Endodermal cell (in vitro differentiated cells): ENCODE data around the gene MED16. TPM values are rescaled to one million over a fixed set of nuclear protein-coding genes. Genes with fewer than 3 reads are reported as not detected.

ENCODE experiments used
- DNase-seq: peaks from one replicate; pipeline ENCODE4 v3.0.0-alpha.2; 2017
- H3K27ac ChIP-seq: 2 replicates; pipeline ENCODE4 v1.5.1; 2013; ENCODE audit warnings: mild to moderate bottlenecking, low read depth, low read length, moderate library complexity
- H3K27me3 ChIP-seq: 2 replicates; pipeline ENCODE4 v1.6.1; 2013; ENCODE audit warnings: mild to moderate bottlenecking, low read length, moderate library complexity; ENCODE audit not compliant: insufficient read depth, control insufficient read depth, poor library complexity, severe bottlenecking
- H3K36me3 ChIP-seq: 2 replicates; pipeline ENCODE4 v1.7.0; 2013; ENCODE audit warnings: mild to moderate bottlenecking, low read length, moderate library complexity; ENCODE audit not compliant: control insufficient read depth, insufficient read depth
- H3K4me1 ChIP-seq: one replicate; pipeline ENCODE4 v1.7.0; 2013; ENCODE audit warnings: low read length; ENCODE audit not compliant: control insufficient read depth, insufficient read depth
- H3K4me3 ChIP-seq: 2 replicates; pipeline ENCODE4 v1.5.1; 2013; ENCODE audit warnings: mild to moderate bottlenecking, low read length, moderate library complexity
- H3K9ac ChIP-seq: 2 replicates; pipeline ENCODE4 v1.6.1; 2013; ENCODE audit warnings: mild to moderate bottlenecking, low read length, moderate library complexity; ENCODE audit not compliant: poor library complexity, severe bottlenecking; ENCODE audit errors: extremely low read depth
- H3K9me3 ChIP-seq: 2 replicates; pipeline ENCODE4 v1.6.1; 2013; ENCODE audit warnings: mild to moderate bottlenecking, low read length, moderate library complexity; ENCODE audit not compliant: control insufficient read depth
- H3K27ac Mint-ChIP-seq: 2 replicates; pipeline ENCODE4 v1.8.0; 2020; ENCODE audit warnings: mixed read lengths
- H3K27me3 Mint-ChIP-seq: 2 replicates; pipeline ENCODE4 v1.8.0; 2021; ENCODE audit warnings: mild to moderate bottlenecking, mixed read lengths; ENCODE audit not compliant: insufficient read depth
- H3K36me3 Mint-ChIP-seq: 2 replicates; pipeline ENCODE4 v1.8.0; 2020; ENCODE audit warnings: low read depth, mixed read lengths
- H3K4me1 Mint-ChIP-seq: 2 replicates; pipeline ENCODE4 v1.8.0; 2020; ENCODE audit warnings: mixed read lengths
- H3K4me3 Mint-ChIP-seq: 2 replicates; pipeline ENCODE4 v1.8.0; 2020; ENCODE audit warnings: mild to moderate bottlenecking, moderate library complexity, mixed read lengths
- H3K9me3 Mint-ChIP-seq: 2 replicates; pipeline ENCODE4 v1.8.0; 2020; ENCODE audit warnings: mild to moderate bottlenecking, mixed read lengths
- WGBS, 2 experiments: methylation state at CpG; one replicate each; pipeline versions ENCODE4 v1.1.5 to v1.1.7; 2013; ENCODE audit warnings: missing lambda C conversion rate in 2 of 2, mixed read lengths in 1 of 2; ENCODE audit not compliant: insufficient coverage in 1 of 2, insufficient read length in 1 of 2; 5-methylcytosine and 5-hydroxymethylcytosine counted together
- total RNA-seq, 2 donors: library from RNA; stranded (reverse); fragmentation: NEBNext Ultra II Directional in 1 of 2; extraction: Animal tissue kit (Norgen Biotek cat#: 25700) in 1 of 2; gene quantifications; 2 replicates in 1 of 2; 3 replicates in 1 of 2; pipeline ENCODE4 v1.2.1, GENCODE V29; 2021
- TF ChIP-seq, protein P1 (sequence below): fragments of 200-600 bp; sonication (generic); conservative IDR thresholded peaks from 2 replicates; pipeline ENCODE4 v1.5.0; 2021; ENCODE audit warnings: antibody characterized with exemption, mild to moderate bottlenecking

The MED16 gene
- total RNA-seq, 2 donors from 2014 or later: 75.8 to 92.4 TPM

- Mint-ChIP-seq H3K4me1 (no peaks in the 10 kb centered on the region), H3K27me3 (no peaks in the 10 kb centered on the region), H3K36me3 (peaks cover 32% of the 10 kb centered on the region), H3K9me3 (no peaks in the 10 kb centered on the region), H3K4me3 (no peak overlapping the region), H3K27ac (peak overlapping the region; percentile 21)
- TF ChIP-seq, protein P1, sequence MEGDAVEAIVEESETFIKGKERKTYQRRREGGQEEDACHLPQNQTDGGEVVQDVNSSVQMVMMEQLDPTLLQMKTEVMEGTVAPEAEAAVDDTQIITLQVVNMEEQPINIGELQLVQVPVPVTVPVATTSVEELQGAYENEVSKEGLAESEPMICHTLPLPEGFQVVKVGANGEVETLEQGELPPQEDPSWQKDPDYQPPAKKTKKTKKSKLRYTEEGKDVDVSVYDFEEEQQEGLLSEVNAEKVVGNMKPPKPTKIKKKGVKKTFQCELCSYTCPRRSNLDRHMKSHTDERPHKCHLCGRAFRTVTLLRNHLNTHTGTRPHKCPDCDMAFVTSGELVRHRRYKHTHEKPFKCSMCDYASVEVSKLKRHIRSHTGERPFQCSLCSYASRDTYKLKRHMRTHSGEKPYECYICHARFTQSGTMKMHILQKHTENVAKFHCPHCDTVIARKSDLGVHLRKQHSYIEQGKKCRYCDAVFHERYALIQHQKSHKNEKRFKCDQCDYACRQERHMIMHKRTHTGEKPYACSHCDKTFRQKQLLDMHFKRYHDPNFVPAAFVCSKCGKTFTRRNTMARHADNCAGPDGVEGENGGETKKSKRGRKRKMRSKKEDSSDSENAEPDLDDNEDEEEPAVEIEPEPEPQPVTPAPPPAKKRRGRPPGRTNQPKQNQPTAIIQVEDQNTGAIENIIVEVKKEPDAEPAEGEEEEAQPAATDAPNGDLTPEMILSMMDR: no peak
- peak; percentile 46 for DNase-seq
- Histone ChIP-seq H3K27me3 (no peaks in the 10 kb centered on the region), H3K36me3 (peaks cover 59% of the 10 kb centered on the region), H3K9me3 (no peaks in the 10 kb centered on the region), H3K4me1 (no peaks in the 10 kb centered on the region), H3K9ac (no peak overlapping the region), H3K27ac (no peak overlapping the region), H3K4me3 (no peak overlapping the region)
- 92 to 95% methylated on average over 7 to 16 of the region's 16 CpGs for WGBS, 2 experiments
Observed at GRCh38 chr19:887072-887471, 5.9 kb downstream of the MED16 start.

DNA sequence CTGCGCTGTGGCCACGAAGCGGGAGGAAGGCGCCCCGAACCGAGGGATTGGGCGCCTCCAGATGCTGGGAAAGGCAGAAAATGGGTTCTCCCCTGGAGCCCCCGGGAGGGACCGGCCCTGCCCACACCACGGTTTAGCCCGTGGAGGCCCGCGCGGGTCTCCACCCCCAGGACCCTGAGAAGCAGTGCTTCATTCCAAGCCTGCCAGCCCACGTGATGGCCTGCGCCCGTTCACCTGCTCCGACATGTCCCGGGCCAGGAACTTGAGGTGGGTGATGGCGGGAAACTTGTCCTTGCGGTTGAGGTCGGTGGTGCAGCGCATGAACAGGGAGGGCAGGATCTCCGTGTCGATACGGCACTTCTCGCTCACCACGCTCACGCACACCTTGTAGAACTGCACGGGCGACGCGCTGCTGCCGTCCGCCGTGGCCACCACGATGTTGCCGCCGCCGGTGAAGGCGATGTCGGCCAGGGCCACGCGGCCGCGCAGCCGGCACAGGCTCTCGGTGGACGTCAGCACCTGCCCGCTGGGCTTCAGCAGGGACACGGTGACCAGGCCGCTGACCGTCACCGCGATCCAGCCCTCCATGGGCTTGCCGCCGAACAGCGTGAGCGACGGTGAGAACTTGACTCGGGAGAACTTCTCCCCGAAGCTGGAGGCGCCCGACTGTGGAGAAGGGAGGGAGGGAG, 7.3 kb downstream of the MED16 start:
- H3K27ac ChIP-seq: no peak overlapping the region
- H3K4me3 Mint-ChIP-seq: no peak overlapping the region
- H3K9ac ChIP-seq: no peak overlapping the region
- H3K4me1 Mint-ChIP-seq: no peaks in the 10 kb centered on the region
- no peaks in the 10 kb centered on the region for H3K4me1 ChIP-seq
- H3K27ac Mint-ChIP-seq: no peak overlapping the region
- no peaks in the 10 kb centered on the region for H3K27me3 ChIP-seq
- no peaks in the 10 kb centered on the region for H3K27me3 Mint-ChIP-seq
- 97 to 98% methylated on average over 57 to 64 of the region's 64 CpGs for WGBS, 2 experiments
- H3K9me3 Mint-ChIP-seq: no peaks in the 10 kb centered on the region
- TF ChIP-seq, protein P1: no peak
- no peak for DNase-seq
- peaks cover 46% of the 10 kb centered on the region for H3K36me3 Mint-ChIP-seq
- H3K9me3 ChIP-seq: no peaks in the 10 kb centered on the region
- no peak overlapping the region for H3K4me3 ChIP-seq
- peaks cover 69% of the 10 kb centered on the region for H3K36me3 ChIP-seq

- TF ChIP-seq, protein P1: no peak
- no peak overlapping the region for H3K4me3 ChIP-seq
- no peak overlapping the region for H3K4me3 Mint-ChIP-seq
Observed at GRCh38 chr19:884420-885211, 8.4 kb downstream of the MED16 start.

More at GRCh38 chr19:884420-885211, 8.4 kb downstream of the MED16 start:
- no peak for DNase-seq
- no peaks in the 10 kb centered on the region for H3K4me1 ChIP-seq
- H3K27me3 Mint-ChIP-seq: no peaks in the 10 kb centered on the region
- H3K9ac ChIP-seq: no peak overlapping the region
- H3K9me3 Mint-ChIP-seq: no peaks in the 10 kb centered on the region
- H3K36me3 ChIP-seq: peaks cover 58% of the 10 kb centered on the region
- no peak overlapping the region for H3K27ac ChIP-seq
- no peak overlapping the region for H3K27ac Mint-ChIP-seq
- peaks cover 44% of the 10 kb centered on the region for H3K36me3 Mint-ChIP-seq
- no peaks in the 10 kb centered on the region for H3K9me3 ChIP-seq
- no peaks in the 10 kb centered on the region for H3K27me3 ChIP-seq
- no peaks in the 10 kb centered on the region for H3K4me1 Mint-ChIP-seq
- 95 to 96% methylated on average over 38 to 51 of the region's 51 CpGs for WGBS, 2 experiments
